Renal cortex interstitium (tissue), 11 donors: Measurements from ENCODE around the gene KHSRP. TPM values are rescaled to one million over a fixed set of nuclear protein-coding genes. Genes with fewer than 3 reads are reported as not detected.
A peak's percentile ranks its signal among the peaks of the same experiment; 100 is the strongest.
"Not testable (repeated sequence)": the region's sequence is repeated elsewhere in the genome, so short reads cannot be mapped to it uniquely, and the experiment has no call there.

Source experiments
- DNase-seq, 11 donors: peaks; one replicate each; pipeline ENCODE4 v3.0.0-alpha.2; 2013; ENCODE audit warnings: low read depth in 9 of 11, low spot score in 4 of 11; ENCODE audit errors: extremely low read depth in 1 of 11
- polyA plus RNA-seq, 3 donors: library from polyadenylated mRNA; unstranded; fragments of 120-200 nt; gene quantifications; one replicate each; pipeline ENCODE4 v1.2.1, GENCODE V29; 2013; ENCODE audit not compliant: insufficient read length in 3 of 3

KHSRP gene
- polyA plus RNA-seq, 3 donors: 273 to 347 (median 314) TPM

- DNase-seq: no peak
Observed at GRCh38 chr19:6406401-6406800, 18.2 kb downstream of the KHSRP start.

DNA sequence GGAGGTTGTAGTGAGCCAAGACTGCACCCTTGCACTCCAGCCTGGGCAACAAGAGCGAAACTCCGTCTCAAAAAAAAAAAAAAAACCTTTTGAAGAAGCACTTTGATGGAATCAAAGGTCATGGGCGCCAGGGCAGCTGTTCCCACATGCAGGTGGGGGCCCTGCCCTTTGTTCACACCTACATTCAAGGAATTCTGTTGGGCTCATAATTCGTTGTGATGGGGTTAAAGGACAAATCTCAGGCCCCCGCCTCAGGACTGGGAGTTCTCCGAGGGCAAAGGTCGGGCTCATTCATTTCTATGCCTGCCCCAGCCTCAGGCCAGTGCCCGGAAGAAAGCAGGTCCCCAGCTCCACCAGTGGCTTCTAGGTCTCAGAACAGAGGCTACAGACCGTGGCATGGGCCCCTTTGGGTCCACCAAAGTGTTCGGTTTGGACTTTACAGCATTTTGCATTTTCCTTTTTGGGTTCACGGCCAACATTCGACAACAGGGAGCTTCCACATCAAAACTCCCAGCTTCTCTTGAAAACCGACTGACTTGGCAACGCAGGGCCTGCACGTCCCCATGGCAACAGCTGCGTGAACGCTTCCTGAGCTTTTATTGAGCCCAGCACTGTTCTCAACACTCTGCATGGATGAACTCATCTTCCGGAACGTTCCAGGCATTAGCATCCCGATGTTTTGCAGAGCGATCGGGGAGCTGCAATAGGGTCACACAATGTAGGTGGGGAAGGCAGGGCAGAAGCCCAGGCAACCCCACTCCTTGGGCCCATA, 21.6 kb downstream of the KHSRP start:
- peak in 3 of 11 donors; percentile 58 to 74 (median 68) for DNase-seq

GRCh38 chr19:6402058-6402457, 22.6 kb downstream of the KHSRP start:
- no peak for DNase-seq

- not testable (repeated sequence) for DNase-seq
Observed at GRCh38 chr19:6400062-6400944, 24.3 kb downstream of the KHSRP start.

DNA sequence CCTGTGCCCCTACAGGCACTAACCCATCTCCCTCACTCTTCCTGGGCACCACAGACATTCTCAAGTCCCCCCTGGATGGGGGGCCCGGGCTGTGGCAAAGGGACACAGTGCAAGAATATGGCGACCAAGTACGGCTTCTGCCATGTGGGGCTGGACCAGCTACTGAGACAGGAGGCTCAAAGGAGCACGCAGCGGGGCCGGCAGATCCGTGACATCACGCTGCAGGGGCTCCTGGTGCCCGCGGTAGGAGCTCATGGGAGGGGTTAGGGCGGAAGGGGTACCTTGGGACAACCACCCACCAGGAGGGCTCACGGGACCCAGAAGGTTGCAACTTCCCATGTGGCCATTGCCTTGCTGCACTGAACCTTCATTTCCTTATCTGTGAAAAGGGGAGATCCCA, 28.3 kb downstream of the KHSRP start:
- no peak for DNase-seq

DNA sequence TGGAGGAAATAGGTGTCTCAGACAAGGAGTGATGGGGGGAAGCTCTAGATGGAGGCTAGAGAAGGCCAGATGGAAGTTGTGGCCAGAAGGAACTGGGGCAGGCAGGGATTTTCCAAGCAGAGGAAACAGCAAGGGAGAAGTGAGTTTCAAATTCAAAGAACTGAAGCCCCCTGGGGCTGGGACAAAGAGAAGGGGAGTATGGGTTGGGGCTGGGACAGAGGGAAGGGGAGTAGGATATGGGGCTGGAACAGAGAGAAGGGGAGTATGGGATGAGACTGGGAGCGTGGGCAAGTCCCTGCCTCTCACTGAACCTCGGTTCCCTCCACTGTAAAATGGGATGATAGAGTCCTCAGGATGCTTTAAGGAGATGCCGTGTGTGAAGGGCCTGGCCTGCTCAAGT, 29.8 kb downstream of the KHSRP start:
- no peak for DNase-seq

GRCh38 chr19:6393983-6394412, 30.6 kb downstream of the KHSRP start:
- DNase-seq: no peak

DNA sequence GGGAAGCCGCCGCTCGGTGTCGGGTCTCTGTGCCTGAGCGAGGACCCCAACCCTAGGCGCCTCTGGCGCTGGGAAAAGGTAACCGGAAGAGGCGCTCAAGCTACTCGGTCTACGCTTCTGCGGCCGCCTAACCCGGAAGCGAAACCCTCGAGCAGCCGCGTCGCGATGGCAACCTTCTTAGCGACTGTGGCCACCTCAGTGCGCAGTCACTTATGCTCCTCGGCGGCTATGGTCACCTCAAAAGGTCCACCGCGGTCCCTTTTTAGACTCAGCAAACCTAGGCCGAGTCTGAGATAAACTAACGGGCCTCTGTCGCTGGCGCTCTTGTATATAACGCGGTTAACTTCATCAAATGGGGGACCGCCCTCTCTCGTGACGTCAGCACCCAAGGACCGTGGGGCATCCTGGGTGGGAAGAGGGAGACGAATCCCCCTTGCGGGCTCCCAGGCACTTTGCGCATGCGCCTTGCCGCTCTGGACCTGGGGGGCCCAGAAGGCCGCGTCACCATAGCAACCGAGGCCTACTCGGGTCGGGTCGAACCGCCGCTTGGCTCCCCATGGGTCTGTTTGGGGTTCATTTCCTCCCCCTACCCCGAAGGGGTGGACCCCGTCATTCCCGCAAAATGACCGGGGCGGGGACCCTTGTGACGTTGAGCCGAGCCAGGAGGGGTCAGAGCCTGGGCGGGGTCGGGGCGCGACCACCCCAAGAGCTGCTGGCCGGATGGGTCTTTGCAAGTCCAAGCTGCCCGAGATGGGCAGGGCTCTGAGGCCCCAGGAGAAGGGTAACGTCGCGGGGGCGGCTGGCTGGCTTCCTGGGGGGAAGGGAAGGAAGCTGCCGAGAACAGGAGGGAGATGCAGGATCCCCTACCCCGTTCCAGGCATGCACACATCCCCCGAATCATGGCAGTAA, 31.3 kb downstream of the KHSRP start, which contains the start of gene GTF2F1:
Gene GTF2F1, minus strand, starts transcription at position 91 of the 909 bp plus-strand sequence. CDS start 169 bp downstream, outside the sequence.
- DNase-seq: peak; percentile 87 to 98 (median 95)

DNA sequence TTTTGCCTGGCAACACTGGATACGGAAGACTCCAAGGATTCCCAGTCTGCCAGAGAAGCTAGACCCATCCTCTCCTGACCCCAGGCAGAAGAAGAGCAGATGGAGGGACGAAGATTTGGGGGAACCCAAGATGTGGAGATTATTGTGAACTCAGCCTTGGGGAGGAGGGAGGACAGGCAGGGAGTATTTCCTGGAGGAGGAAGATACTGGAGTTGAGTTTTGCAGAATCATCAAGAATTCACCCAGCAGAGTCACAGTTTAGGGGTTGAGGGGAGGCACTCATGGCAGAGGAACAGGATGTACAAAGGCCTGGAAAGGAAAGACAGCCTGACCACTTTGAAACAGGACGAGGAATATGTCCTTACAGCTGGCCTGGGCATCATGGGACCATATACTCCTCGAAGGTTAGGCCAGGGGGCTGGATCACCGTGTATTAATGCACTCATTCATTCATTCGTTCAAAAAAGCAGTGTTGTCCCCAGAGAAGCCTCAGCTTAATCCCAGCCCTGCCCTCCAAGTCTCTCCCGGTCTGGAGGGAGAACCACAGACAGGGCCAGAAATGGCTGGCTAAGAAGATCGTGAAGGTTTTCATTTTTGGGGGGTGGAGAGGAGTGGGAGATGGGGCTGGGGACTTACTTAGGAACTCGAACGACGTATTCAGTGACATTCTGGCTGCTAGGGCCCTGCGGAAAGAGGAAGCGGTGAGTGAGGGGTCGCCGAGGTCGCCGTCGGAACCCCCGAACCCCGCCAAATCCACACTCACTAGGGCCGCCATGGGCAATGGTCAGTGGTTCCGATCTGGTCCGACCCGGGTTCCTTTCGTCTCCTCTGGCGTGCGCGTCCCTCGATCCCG, 32.2 kb downstream of the KHSRP start:
- DNase-seq: no peak

DNA sequence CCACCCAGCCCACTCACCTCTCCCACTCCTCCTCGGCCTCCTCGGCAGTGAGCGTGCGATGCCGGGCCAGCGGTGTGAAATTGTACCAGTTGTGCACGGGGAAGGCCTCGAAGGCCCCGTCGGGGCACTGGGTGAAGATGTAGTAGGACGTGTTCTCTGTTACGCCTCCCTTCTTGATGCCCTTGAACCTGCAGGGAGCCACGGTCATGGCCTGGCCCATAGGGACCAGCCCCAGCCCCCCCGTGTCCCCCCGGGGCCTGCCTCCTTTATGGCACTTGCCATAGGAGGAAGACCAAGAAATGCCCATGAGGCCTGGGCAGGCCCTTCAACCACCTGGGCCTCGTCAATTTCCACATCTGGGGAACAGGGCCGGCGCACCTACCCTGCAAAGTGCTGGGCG, 37.2 kb downstream of the KHSRP start:
- no peak for DNase-seq

DNA sequence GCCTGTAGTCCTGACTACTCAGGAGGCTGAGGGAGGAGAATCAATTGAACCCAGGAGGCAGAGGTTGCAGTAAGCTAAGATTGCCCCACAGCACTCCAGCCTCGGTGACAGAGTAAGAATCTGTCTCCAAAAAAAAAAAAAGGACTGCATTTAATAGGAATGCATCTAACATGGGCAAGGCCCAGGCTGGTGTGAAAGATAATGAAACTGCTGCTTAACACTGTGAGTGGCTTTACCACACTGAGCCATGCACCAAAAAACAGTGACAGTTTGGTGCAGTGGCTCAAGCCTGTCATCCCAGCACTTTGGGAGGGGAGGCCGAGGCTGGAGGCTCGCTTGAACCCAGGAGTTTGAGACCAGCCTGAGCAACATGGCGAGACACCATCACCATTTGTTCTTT, 40.2 kb downstream of the KHSRP start:
- no peak for DNase-seq

DNA sequence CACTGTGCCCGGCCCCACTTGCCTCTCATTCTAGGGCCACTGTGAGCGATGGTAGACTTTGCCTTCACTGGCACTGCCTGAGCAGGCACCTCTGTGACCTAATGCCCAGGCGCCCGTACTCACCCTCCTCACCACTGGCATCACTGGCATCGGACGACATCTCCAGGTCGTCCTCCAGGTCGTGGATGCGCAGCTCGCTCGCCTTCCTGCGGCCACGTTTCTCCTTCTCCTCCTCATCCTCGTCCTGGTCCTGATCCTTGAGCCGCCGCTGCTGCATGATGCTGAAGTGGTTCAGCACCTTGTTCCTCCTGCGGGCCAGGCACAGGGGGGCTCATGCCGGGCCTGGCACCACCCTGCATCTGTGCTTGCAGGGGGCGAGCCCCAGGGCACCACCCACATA, 41.4 kb downstream of the KHSRP start:
- no peak for DNase-seq

DNA sequence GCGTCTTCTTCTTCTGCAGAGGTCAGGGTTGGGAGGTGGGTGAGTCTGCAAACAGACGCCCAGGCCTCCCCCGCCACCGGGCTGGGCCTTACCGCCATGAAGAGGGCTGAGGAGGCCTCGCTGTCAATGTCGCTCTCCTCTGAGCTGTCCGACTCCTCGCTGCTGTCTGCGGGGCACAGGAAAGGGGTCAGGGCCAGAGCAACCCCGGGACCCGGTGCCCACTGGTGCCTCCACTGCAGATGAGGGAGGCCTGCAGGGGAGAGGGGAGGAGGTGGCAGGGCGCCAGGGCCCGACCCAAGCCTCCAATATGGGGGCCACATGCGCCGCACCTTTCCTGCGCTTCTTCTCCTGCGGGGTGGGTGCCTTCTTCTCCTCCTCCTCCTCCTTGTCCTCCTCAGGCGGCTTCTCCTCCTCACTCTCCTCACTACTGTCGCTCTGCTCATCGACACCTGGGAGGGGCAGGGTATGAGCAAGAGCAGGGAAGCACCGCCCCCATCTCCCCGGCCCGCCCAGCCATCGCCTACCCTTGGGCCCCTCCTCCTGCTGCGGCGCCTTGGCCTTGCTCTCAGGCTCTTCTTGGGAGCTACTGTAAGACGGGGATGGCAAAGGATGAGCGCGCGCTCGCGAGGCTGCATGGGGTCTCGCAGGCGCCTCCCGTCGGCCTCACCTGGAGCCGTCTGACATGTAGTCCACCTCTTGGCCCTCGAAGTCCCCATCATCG, 43.4 kb downstream of the KHSRP start:
- DNase-seq: no peak

DNA sequence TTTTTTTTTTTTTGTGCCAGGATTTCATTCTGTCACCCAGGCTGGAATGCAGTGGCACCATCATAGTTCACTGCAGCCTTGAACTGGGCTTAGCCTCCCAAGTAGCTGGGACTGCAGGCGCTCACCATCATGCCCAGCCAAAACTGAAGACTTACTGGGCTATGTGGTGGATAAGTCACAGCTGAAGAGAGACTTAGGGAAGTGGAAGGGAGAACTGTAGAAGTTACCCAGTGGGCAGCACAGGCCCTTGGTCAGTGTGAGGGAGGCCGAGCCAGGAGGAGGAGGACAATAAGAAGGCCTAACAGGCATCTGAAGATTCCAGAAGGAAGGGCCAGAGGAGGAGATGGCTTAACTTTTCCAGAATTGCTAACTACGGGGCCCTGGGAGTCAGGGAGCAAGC, 44.9 kb downstream of the KHSRP start:
- no peak for DNase-seq

GRCh38 chr19:6378486-6378885, 46.1 kb downstream of the KHSRP start:
- DNase-seq: no peak

GRCh38 chr19:6378041-6378440, 46.6 kb downstream of the KHSRP start:
- DNase-seq: peak in 1 of 11 donors; percentile 63

DNA sequence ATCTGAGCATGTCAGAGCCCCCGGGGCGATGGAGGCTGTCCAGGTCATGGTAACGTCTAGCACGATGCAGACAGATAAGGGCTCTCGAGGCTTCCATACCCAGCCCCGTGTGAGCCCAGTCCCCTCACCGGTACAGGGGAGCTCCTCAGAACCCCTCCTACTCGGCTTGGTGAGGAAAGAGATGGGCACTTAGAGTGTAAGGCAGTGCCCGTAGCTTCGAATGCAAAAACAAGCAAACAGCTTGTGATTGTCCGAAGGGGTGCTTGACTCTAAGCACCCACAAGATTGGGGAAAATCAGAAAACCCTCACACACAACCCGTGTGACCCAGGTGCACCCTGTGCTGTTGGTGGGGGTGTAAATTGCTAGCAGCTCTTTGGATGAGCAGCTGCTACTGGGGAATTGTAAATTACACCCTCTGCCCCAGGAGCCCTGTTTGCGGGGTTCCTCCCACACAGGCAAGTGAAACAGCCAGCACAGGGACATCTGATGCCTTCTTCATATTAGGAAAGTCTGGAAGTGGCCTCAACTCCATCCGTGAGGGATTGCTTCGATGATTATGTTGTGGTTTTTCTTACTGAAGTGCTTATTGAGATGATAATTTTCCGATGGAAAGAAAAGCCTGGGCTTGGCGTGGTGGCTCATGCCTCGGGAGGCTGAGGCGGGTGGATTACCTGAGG, 48.0 kb downstream of the KHSRP start:
- no peak for DNase-seq
